ENCODE measurements around the gene TRPM5. TPM values are rescaled to one million over a fixed set of nuclear protein-coding genes. Genes with fewer than 3 reads are reported as not detected.

TRPM5 gene
- total and polyA plus RNA-seq, 2 of the 8 experiments (the other 6 are each of a cell fraction or from before 2014, with no cell fraction given) = 0.02 TPM; not detected in 1

DNA sequence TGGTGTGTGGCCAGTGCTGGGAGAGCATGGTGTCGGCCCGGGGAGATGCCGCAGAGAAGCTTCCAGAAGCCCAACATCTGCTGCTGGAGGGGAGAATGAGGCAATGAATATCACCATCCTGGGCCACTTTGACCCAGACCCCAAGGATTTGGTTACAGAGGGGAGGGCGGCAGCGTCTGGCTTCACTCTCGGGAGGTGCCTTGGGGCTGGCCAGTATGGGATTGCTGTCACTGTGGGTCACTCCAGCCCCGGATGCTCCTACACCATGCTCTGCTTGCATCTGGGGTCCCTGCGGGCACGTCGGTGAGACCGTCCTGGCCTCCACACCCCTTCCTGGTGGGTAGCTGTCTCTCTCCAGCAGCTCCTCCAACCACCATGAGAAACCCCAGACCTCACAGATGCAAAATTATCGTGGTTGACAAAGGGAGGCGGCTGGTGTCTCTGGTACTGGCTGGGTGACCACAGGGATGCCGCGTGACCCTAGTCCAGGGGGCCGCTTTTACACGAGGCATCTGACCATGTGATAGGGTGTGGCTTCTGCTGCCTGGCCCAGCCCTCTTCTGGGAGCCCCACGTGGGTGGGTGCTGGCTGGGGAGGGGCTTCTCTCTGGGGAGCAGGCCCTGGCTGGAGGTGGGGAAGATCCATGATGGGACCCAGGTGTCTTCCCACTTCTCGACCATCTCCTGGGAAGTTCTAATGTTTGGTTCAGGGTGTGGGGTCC, 6.2 kb upstream of the TRPM5 start (continued):
- TF ChIP-seq, protein P1, sequence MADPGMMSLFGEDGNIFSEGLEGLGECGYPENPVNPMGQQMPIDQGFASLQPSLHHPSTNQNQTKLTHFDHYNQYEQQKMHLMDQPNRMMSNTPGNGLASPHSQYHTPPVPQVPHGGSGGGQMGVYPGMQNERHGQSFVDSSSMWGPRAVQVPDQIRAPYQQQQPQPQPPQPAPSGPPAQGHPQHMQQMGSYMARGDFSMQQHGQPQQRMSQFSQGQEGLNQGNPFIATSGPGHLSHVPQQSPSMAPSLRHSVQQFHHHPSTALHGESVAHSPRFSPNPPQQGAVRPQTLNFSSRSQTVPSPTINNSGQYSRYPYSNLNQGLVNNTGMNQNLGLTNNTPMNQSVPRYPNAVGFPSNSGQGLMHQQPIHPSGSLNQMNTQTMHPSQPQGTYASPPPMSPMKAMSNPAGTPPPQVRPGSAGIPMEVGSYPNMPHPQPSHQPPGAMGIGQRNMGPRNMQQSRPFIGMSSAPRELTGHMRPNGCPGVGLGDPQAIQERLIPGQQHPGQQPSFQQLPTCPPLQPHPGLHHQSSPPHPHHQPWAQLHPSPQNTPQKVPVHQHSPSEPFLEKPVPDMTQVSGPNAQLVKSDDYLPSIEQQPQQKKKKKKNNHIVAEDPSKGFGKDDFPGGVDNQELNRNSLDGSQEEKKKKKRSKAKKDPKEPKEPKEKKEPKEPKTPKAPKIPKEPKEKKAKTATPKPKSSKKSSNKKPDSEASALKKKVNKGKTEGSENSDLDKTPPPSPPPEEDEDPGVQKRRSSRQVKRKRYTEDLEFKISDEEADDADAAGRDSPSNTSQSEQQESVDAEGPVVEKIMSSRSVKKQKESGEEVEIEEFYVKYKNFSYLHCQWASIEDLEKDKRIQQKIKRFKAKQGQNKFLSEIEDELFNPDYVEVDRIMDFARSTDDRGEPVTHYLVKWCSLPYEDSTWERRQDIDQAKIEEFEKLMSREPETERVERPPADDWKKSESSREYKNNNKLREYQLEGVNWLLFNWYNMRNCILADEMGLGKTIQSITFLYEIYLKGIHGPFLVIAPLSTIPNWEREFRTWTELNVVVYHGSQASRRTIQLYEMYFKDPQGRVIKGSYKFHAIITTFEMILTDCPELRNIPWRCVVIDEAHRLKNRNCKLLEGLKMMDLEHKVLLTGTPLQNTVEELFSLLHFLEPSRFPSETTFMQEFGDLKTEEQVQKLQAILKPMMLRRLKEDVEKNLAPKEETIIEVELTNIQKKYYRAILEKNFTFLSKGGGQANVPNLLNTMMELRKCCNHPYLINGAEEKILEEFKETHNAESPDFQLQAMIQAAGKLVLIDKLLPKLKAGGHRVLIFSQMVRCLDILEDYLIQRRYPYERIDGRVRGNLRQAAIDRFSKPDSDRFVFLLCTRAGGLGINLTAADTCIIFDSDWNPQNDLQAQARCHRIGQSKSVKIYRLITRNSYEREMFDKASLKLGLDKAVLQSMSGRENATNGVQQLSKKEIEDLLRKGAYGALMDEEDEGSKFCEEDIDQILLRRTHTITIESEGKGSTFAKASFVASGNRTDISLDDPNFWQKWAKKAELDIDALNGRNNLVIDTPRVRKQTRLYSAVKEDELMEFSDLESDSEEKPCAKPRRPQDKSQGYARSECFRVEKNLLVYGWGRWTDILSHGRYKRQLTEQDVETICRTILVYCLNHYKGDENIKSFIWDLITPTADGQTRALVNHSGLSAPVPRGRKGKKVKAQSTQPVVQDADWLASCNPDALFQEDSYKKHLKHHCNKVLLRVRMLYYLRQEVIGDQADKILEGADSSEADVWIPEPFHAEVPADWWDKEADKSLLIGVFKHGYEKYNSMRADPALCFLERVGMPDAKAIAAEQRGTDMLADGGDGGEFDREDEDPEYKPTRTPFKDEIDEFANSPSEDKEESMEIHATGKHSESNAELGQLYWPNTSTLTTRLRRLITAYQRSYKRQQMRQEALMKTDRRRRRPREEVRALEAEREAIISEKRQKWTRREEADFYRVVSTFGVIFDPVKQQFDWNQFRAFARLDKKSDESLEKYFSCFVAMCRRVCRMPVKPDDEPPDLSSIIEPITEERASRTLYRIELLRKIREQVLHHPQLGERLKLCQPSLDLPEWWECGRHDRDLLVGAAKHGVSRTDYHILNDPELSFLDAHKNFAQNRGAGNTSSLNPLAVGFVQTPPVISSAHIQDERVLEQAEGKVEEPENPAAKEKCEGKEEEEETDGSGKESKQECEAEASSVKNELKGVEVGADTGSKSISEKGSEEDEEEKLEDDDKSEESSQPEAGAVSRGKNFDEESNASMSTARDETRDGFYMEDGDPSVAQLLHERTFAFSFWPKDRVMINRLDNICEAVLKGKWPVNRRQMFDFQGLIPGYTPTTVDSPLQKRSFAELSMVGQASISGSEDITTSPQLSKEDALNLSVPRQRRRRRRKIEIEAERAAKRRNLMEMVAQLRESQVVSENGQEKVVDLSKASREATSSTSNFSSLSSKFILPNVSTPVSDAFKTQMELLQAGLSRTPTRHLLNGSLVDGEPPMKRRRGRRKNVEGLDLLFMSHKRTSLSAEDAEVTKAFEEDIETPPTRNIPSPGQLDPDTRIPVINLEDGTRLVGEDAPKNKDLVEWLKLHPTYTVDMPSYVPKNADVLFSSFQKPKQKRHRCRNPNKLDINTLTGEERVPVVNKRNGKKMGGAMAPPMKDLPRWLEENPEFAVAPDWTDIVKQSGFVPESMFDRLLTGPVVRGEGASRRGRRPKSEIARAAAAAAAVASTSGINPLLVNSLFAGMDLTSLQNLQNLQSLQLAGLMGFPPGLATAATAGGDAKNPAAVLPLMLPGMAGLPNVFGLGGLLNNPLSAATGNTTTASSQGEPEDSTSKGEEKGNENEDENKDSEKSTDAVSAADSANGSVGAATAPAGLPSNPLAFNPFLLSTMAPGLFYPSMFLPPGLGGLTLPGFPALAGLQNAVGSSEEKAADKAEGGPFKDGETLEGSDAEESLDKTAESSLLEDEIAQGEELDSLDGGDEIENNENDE (IDR thresholded peaks at IDR 0.05; ENCODE audit: insufficient replicate concordance, low read length) = no peak
- no peak for TF ChIP-seq SUZ12 (IDR thresholded peaks at IDR 0.05; ENCODE audit: low read length)
- no peak for TF ChIP-seq PHF8 (conservative IDR thresholded peaks at IDR 0.05; ENCODE audit: low read depth, low read length)

Measured in H1 (cell line).